ENCODE results near the gene RAMP3. TPM values are rescaled to one million over a fixed set of nuclear protein-coding genes. Genes with fewer than 3 reads are reported as not detected.
"Not testable (repeated sequence)": the region's sequence is repeated elsewhere in the genome, so short reads cannot be mapped to it uniquely, and the experiment has no call there.

The RAMP3 gene, protein sequence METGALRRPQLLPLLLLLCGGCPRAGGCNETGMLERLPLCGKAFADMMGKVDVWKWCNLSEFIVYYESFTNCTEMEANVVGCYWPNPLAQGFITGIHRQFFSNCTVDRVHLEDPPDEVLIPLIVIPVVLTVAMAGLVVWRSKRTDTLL
- total RNA-seq (10 to 100 TPM; 18.4 to 57.8 (median 33.7) TPM), polyA plus RNA-seq (10 to 100 TPM in 1 of 3 donors, 1 to 10 TPM in 2; 2.5 to 26.0 (median 4.8) TPM)

GRCh38 chr7:45157653-45158401 is at the start of gene RAMP3:
Gene RAMP3, plus strand, starts transcription at chr7:45157791. Its CDS starts 38 bp downstream, at chr7:45157829.
- Histone ChIP-seq H3K9me3 (no peaks in the 10 kb centered on the region), H3K27ac (peak within 1 kb of the TSS; percentile 22 to 57 (median 38)), H3K4me3 (peak within 1 kb of the TSS; percentile 1 to 40 (median 34)), H3K27me3 (peaks cover 8 to 34% (median 18%) of the 10 kb centered on the region in 3 donors), H3K4me1 (peaks cover 0 to 10% (median 7%) of the 10 kb centered on the region in 4 donors), H3K36me3 (no peaks in the 10 kb centered on the region)
- TF ChIP-seq POLR2A (IDR thresholded peaks at IDR 0.05) (no peak), EP300 (IDR thresholded peaks at IDR 0.05) (no peak), POLR2AphosphoS5 (IDR thresholded peaks at IDR 0.05) (no peak)
- 17% methylated on average over 56 of the region's 56 CpGs for WGBS, 2 donors
- intact Hi-C loops (cut with DNase I) = no loop called here
- peak; percentile 55 for DNase-seq

DNA sequence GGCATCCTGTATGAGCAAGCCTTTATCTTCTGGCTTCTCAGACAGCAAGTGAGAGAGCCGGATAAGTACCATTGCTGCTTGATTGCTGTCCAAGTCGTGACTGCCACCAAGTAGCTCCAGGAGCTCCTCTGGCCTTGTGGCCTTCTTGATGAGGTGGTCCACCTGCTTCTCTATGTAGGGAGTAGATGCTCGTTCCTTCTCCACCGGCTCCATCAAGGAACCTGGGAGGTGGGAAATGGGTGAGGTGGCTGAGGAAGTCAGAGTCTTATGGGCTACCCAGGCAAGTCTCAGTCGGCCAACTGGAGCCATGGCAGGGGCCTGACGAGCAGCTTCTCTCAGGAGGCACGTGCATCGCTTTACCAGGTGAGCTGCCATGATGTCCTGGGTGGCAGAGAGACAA is 48.7 kb upstream of the RAMP3 start:
- Histone ChIP-seq H3K27ac (no peak overlapping the region), H3K9me3 (no peaks in the 10 kb centered on the region), H3K27me3 (no peaks in the 10 kb centered on the region), H3K36me3 (peaks cover 41 to 56% (median 47%) of the 10 kb centered on the region in 4 donors), H3K4me1 (peaks cover 0 to 50% (median 44%) of the 10 kb centered on the region in 4 donors), H3K4me3 (no peak overlapping the region)
- WGBS, 2 donors = 67 to 87% methylated on average over 8 of the region's 8 CpGs
- no peak for TF ChIP-seq EP300 (IDR thresholded peaks at IDR 0.05)
- no peak for TF ChIP-seq CTCF (IDR thresholded peaks at IDR 0.05)
- no peak for TF ChIP-seq POLR2A (IDR thresholded peaks at IDR 0.05)
- no peak for TF ChIP-seq POLR2AphosphoS5 (IDR thresholded peaks at IDR 0.05)
- peak; percentile 43 for DNase-seq
- intact Hi-C loops (cut with DNase I) = no loop called here

GRCh38 chr7:45111298-45112223 is 46.0 kb upstream of the RAMP3 start, which contains the start of gene TBRG4:
Gene TBRG4, minus strand, starts transcription at chr7:45111697. Its CDS starts 2,460 bp downstream, at chr7:45109237.
- 0 to 1% methylated on average over 64 of the region's 64 CpGs for WGBS, 2 donors
- DNase-seq = peak; percentile 96
- peaks cover 0 to 48% (median 44%) of the 10 kb centered on the region in 4 donors for H3K4me1 ChIP-seq
- H3K9me3 ChIP-seq = no peaks in the 10 kb centered on the region
- peak within 1 kb of the TSS; percentile 66 to 85 (median 71) for H3K4me3 ChIP-seq
- intact Hi-C loops (cut with DNase I) = loop anchor here (1.0 to 10.0 kb wide), 4 partner anchors 125 to 507 kb away; partner anchors contain the start of genes H2AZ2, OGDH and PURB
- H3K36me3 ChIP-seq = peaks cover 14 to 30% (median 23%) of the 10 kb centered on the region in 4 donors
- H3K27ac ChIP-seq = peak within 1 kb of the TSS; percentile 88 to 93 (median 90)
- no peaks in the 10 kb centered on the region for H3K27me3 ChIP-seq
- TF ChIP-seq EP300 (IDR thresholded peaks at IDR 0.05) (peak in 2 of 4 donors; percentile 22 to 53), POLR2AphosphoS5 (IDR thresholded peaks at IDR 0.05) (peak; percentile 95 to 99 (median 98)), POLR2A (IDR thresholded peaks at IDR 0.05) (peak; percentile 88 to 91), CTCF (IDR thresholded peaks at IDR 0.05) (peak in 1 of 4 experiments; percentile 14)

DNA sequence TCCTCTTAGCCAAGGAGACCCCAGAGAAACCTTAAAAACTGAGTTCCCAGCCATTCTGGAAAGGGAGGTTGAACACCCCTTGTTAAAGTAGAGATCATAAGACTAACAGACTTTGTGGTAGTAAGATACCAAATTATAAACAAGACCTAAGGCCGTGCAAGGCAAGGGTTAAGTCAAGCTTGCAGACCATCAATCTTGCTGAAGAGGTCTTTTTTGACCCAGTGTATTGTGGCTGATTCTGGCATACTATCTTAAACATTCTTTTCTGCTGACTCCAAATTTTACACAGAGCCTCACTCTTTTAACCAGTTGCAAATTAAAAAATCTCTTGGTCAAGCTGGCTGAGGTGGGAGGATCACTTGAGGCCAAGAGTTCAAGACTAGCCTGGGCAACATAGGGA is 44.9 kb upstream of the RAMP3 start:
- Histone ChIP-seq H3K27ac (peak overlapping the region in 3 of 4 donors; percentile 89 to 93 (median 92)), H3K4me3 (peak overlapping the region in 1 of 4 donors; percentile 73), H3K27me3 (peaks cover 0 to 4% (median 0%) of the 10 kb centered on the region in 3 donors), H3K36me3 (peaks cover 13 to 19% (median 13%) of the 10 kb centered on the region in 4 donors), H3K9me3 (no peaks in the 10 kb centered on the region), H3K4me1 (peaks cover 0 to 38% (median 33%) of the 10 kb centered on the region in 4 donors)
- DNase-seq = no peak
- intact Hi-C loops (cut with DNase I) = loop anchor here (5.0 to 10.0 kb wide), 2 partner anchors 265 to 508 kb away; partner anchors contain the start of genes H2AZ2 and OGDH
- WGBS, 2 donors = 84 to 94% methylated on average over 1 of the region's 1 CpG
- no peak for TF ChIP-seq EP300 (IDR thresholded peaks at IDR 0.05)
- TF ChIP-seq POLR2A (IDR thresholded peaks at IDR 0.05) = no peak
- TF ChIP-seq CTCF (IDR thresholded peaks at IDR 0.05) = no peak
- TF ChIP-seq POLR2AphosphoS5 (IDR thresholded peaks at IDR 0.05) = no peak

- not testable (repeated sequence) for DNase-seq
- 64 to 87% methylated on average over 1 of the region's 1 CpG for WGBS, 2 donors
- intact Hi-C loops (cut with DNase I) = loop anchor here (5.0 to 10.0 kb wide), 2 partner anchors 267 to 509 kb away; partner anchors contain the start of genes H2AZ2 and OGDH
Measured at GRCh38 chr7:45114257-45114656, 43.3 kb upstream of the RAMP3 start.

More at GRCh38 chr7:45114257-45114656, 43.3 kb upstream of the RAMP3 start:
- not testable (repeated sequence) for H3K9me3 ChIP-seq, H3K4me3 ChIP-seq, H3K36me3 ChIP-seq, H3K27ac ChIP-seq, H3K27me3 ChIP-seq
- peaks cover 0 to 22% (median 18%) of the 10 kb centered on the region in 4 donors for H3K4me1 ChIP-seq
